ENCODE measurements around the gene CRYL1.
A peak's percentile ranks its signal among the peaks of the same experiment; 100 is the strongest.

The CRYL1 gene

GRCh38 chr13:20424949-20425348, 100.7 kb downstream of the CRYL1 start:
- DNase-seq (ENCODE audit: low read depth in 2 of 2): no peak

- DNase-seq (ENCODE audit: low read depth in 2 of 2): no peak
Observed at GRCh38 chr13:20424559-20424852, 101.2 kb downstream of the CRYL1 start.

- no peak for DNase-seq (ENCODE audit: low read depth in 2 of 2)
Observed at GRCh38 chr13:20422362-20422761, 103.3 kb downstream of the CRYL1 start.

- no peak for DNase-seq (ENCODE audit: low read depth in 2 of 2)
Observed at GRCh38 chr13:20420938-20421337, 104.7 kb downstream of the CRYL1 start.

- no peak for DNase-seq (ENCODE audit: low read depth in 2 of 2)
Observed at GRCh38 chr13:20418953-20419352, 106.7 kb downstream of the CRYL1 start.

- no peak for DNase-seq (ENCODE audit: low read depth in 2 of 2)
Observed at GRCh38 chr13:20416223-20416745, 109.4 kb downstream of the CRYL1 start.

GRCh38 chr13:20415694-20416107, 110.0 kb downstream of the CRYL1 start:
- no peak for DNase-seq (ENCODE audit: low read depth in 2 of 2)

- DNase-seq (ENCODE audit: low read depth in 2 of 2): no peak
Observed at GRCh38 chr13:20415306-20415679, 110.4 kb downstream of the CRYL1 start.

- no peak for DNase-seq (ENCODE audit: low read depth in 2 of 2)
Observed at GRCh38 chr13:20414546-20415305, 110.9 kb downstream of the CRYL1 start.

- no peak for DNase-seq (ENCODE audit: low read depth in 2 of 2)
Observed at GRCh38 chr13:20412691-20413355, 112.8 kb downstream of the CRYL1 start.

- DNase-seq (ENCODE audit: low read depth in 2 of 2): peak; percentile 25 to 47
Observed at GRCh38 chr13:20411638-20412342, 113.9 kb downstream of the CRYL1 start.

- DNase-seq (ENCODE audit: low read depth in 2 of 2): no peak
Observed at GRCh38 chr13:20410726-20411125, 114.9 kb downstream of the CRYL1 start.

GRCh38 chr13:20408181-20408580, 117.5 kb downstream of the CRYL1 start:
- DNase-seq (ENCODE audit: low read depth in 2 of 2): no peak

- DNase-seq (ENCODE audit: low read depth in 2 of 2): no peak
Observed at GRCh38 chr13:20407759-20408158, 117.9 kb downstream of the CRYL1 start.

- DNase-seq (ENCODE audit: low read depth in 2 of 2): no peak
Observed at GRCh38 chr13:20405691-20406090, 120.0 kb downstream of the CRYL1 start.

GRCh38 chr13:20404488-20405222, 121.0 kb downstream of the CRYL1 start:
- no peak for DNase-seq (ENCODE audit: low read depth in 2 of 2)

GRCh38 chr13:20403826-20404225, 121.8 kb downstream of the CRYL1 start:
- DNase-seq (ENCODE audit: low read depth in 2 of 2): no peak

- DNase-seq (ENCODE audit: low read depth in 2 of 2): no peak
Observed at GRCh38 chr13:20402881-20403280, 122.8 kb downstream of the CRYL1 start.

- DNase-seq (ENCODE audit: low read depth in 2 of 2): no peak
Observed at GRCh38 chr13:20401931-20402856, 123.5 kb downstream of the CRYL1 start.

GRCh38 chr13:20401531-20401930, 124.1 kb downstream of the CRYL1 start:
- no peak for DNase-seq (ENCODE audit: low read depth in 2 of 2)

- no peak for DNase-seq (ENCODE audit: low read depth in 2 of 2)
Observed at GRCh38 chr13:20400774-20401173, 124.9 kb downstream of the CRYL1 start.
